Erythroblast (primary cell): ENCODE results near the gene GRIK4.

Experiments used
- GATA1 ChIP-seq: IDR thresholded peaks from 2 replicates; pipeline ENCODE4 v1.6.1; 2011; ENCODE audit warnings: low read depth, mild to moderate bottlenecking, control low read depth, low read length, moderate library complexity
- POLR2A ChIP-seq: IDR thresholded peaks from 2 replicates; pipeline ENCODE4 v1.6.1; 2011; ENCODE audit warnings: mild to moderate bottlenecking, low read length

GRCh38 chr11:120789391-120789790 lies 277.8 kb downstream of the GRIK4 start:
- no peak for TF ChIP-seq POLR2A
- no peak for TF ChIP-seq GATA1
